GM19397 (cell line): ENCODE results near the gene SAMM50.
A peak's percentile ranks its signal among the peaks of the same experiment; 100 is the strongest.
"Not testable (repeated sequence)": the region's sequence is repeated elsewhere in the genome, so short reads cannot be mapped to it uniquely, and the experiment has no call there.

Experiments used
- ATAC-seq: cut with Tn5 transposase; IDR thresholded peaks from one replicate; pipeline ENCODE4 v1.9.1; 2021; ENCODE audit warnings: mild to moderate bottlenecking, moderate library complexity; ENCODE audit not compliant: unreplicated experiment

SAMM50 gene

DNA sequence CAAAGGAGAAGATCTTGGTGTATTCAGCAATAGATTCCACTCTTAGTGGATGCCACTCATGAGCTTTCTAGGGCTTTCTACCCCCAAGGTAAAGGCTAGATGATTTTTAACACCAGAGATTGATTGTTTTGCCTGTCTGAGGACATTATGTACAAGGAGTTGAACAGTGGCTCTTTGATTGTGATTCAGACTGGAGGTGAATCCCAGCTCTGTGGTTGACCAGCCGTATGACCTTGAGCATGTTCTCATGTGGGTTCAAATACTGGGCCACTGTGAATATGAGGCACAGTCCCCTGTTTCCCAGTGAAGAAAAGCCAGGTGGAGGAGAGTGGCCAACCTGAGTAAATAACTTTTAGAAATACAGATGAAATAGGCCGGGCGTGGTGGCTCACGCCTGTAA, 44.9 kb downstream of the SAMM50 start:
- ATAC-seq: no peak

DNA sequence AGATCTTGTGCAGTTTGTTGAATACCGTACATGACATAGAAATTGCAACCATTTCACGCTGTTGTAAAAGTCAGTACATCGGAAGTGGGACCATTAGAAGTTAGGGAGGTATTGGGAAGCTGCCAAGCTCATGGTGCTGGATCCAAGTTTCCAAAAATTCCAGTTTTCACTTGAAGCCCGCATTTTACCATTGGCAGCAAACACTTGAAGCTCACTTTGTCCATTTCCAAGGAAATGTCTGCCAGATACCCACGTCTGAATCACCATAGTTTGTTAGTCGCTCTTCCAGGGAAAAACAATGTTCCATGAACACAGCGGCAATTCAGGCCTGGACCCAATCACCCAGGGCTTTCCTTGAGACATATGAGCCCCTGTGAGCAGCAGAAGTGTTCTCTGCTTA, 46.3 kb downstream of the SAMM50 start:
- ATAC-seq: no peak

DNA sequence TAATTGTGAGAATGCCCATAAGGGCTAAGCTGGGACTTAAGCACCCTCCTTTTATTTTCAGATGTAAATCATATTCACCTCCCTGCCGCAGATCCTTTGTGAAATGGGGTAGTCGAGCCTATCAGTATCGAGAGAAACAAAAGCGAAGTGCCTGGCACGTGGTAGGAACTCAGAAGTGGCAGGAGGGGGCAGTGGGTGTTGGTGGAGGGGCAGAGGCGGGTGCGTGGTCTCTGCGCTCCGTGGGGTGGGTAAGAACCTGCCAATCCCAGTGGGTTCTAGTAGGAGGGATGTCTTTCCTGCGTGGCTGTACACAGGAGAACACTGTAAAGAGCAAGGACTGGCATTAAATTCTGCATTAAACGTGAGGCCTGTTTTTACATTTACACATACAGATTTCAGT, 47.1 kb downstream of the SAMM50 start:
- no peak for ATAC-seq

DNA sequence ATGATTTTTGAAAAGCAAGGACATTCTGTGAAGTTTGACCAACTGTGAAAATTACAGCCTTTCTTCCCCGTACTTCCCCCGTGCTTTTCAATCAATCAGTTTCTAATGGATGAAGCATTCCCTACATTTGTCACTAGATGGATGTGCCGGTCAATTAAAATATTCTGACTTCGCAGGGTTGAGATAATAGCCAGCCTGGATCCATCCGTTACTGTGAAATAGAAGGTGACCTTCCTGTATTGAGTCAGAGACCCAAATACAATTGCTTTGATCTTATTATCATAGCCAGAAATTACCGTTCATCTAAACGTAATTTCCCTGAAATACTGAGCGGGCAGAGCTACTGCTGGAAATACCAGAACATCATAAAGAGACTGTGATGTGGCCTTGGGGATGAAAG, 47.8 kb downstream of the SAMM50 start:
- no peak for ATAC-seq

DNA sequence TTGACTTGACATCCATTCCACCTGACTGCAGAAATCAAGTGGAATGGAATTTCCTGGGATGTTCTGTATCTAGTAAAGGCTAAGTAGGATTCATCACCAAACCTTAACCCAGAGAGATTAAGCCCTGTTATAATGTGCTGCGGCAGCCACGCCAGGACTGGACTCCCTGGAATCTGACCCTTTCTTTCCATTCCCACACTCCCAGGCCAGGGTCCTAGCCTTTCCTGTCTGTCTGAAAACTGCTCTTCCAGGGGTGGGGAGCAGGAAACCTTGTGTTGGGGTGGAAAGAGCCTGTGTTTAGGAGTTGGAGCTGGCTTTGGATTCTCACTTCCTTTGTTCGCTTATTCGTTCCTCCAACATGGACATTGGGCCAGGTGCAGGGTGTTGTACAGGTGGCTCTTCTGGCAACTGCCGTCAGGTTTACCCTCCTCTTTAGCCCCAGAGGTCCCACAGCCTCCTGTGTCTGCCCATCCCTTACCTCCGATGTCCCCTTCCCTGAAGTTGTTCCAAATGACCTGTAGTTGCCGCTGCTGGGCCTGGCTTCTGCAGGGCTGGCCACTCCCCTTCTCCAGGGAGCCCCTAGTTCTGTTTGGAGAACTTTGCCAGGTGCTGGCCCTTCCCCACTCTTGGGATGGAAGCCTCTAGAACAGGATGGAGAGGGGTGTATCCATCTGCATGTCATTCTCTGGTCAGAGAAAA, 48.3 kb downstream of the SAMM50 start:
- ATAC-seq: no peak

DNA sequence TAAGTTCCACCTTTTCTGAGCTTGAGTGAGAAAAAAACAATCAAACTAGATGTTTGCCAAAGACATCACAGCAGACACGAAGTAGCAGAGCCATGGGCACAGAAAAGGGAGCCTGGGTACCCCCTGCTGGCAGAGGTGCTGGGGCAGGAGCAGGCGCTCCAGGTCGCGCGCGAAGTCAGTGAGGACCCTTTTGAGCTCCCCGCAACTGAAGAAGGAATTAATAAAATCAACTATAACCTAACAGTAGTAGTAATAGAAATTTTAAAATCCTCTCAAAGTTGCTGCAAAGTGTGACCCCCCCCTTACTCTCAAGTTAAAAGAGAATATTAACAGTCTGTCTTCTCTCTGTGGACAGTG, 48.8 kb downstream of the SAMM50 start:
- no peak for ATAC-seq

DNA sequence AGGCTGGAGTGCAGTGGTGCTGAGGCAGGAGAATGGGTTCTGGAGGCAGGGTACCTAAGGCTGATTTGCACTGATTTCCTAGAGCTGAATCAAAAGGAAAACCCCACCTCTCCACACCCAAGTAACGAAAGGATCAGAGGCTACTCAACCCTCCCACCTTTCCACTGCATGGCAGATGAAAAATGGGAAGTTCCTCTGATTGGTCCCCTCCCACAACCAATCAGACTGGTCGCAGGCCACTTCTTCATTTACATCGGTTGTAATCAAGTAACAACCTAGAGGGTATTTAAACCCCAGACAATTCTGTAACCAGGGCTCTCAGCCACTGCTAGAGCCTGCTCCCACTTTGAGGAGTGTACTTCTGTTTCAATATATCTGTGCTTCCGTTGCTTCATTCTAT, 50.3 kb downstream of the SAMM50 start:
- no peak for ATAC-seq

DNA sequence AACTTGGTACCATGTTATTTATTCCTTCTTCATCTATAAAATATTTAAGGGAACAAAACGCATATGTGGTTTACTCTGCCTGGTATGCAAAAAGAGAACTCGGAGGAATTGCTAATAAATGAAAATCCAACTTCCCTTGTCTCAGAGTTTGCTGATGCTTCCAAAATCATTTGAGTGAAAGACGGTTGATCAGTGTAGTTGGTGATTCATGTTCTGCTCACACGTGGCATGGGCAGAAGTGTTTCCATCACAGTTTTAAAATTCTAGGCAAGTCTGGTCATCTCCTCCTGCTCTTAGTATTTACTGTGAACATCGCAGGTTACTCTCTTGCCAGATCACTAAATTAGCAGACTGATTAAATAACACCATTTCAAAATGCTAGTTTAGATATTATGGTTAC, 56.9 kb downstream of the SAMM50 start:
- ATAC-seq: no peak

DNA sequence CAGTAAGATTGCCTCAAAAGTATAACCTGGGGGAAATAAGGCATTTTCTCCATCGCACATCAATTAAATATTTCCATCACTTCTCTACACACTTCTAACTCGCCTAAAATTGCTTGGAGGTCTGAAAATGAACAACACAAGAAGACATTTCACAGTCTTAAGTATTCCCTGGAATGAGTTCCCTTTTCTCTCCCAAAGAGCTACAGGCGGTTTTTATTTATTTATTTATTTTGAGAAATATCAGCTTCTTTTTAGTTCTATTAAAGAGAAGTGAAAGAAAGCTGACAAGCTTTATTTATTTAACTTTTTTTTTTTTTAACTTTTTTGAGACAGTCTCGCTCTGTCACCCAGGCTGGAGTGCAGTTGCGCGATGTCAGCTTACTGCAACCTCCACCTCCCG, 57.3 kb downstream of the SAMM50 start:
- no peak for ATAC-seq

DNA sequence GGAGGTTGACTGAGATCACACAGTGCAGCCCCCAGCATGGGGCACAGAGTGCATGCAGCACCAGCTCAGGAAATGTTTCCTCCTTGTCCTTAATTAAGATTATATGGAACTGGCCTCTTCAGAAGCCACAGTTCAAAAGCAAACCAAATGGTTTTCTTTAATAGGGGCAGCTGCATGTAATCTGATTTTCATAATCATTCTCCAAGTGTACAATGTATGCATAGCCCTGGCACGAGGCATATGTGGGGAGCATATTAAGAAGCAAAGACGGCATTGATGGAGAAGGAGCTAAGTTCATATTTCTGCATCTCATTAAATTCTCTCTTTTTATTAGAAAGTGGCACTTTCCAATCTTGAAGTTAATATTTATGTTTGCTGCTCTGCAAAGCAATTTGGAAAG, 59.0 kb downstream of the SAMM50 start:
- no peak for ATAC-seq

DNA sequence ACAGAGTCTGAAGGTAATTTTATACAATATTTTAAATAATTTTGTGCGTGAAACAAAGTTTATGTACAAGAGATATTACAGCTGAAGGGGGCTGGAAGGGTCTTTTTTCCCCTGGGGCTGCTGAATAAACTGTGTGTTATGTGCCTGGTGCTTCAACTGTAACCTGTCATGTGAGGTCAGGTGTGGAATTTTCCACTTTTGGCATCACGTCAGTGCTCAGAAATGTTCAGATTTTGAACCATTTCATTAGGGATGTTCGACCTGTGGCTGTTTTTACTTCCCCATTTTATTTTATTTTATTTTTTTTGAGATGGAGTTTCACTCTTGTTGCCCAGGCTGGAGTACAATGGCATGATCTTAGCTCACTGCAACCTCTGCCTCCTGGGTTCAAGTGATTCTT, 61.3 kb downstream of the SAMM50 start:
- ATAC-seq: not testable (repeated sequence)

DNA sequence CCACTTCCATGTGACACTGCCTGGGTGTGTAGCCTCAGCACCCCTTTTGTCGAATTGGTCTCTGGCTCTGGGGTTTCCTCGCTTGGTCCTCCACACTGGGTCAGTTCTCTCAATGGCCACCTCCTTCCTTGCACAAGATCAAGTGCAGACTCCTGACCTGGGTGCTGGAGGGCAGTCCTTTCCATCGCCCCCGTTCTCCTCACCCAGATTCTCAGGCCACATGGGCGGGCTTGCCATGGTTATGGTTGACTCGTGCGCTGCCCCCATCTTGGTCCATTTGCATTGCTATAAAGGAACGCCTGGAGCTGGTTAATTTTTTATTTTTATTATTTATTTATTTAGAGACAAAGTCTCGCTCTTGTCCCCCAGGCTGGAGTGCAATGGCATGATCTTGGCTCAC, 63.4 kb downstream of the SAMM50 start:
- ATAC-seq: no peak

DNA sequence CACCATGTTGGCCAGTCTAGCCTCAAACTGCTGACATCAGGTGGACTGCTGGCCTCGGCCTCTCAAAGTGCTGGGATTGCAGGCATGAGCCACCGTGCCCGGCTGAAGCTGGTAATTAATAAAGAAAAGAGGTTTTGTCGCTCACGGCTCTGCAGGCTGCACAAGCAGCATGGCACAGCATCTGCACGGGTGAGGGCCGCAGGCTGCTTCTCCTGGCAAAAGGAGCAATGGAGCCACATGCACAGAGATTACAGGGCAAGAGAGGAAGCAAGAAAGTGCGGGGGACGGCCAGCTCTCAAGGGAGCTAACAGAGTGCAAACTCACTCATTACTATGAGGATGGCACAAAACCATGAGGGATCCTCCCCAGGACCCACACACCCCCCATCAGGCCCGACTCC, 64.2 kb downstream of the SAMM50 start:
- no peak for ATAC-seq

DNA sequence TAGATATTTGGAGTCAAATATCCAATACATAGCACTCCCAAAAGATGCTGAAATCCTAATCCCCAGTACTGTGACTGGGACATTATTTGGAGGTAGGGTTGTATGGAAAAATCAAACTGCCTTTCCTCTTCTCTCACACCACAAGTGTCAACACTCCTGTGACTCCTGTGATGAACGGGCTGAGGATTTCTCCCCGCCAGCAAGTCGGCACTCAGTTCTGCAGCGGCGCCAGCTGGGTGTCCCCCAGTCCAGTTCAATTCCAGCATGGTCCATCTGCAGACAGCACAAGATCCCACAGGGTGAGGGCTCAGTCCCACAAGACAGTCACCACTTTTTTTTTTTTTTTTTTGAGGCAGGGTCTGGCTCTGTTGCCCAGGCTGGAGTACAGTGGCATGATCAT, 64.6 kb downstream of the SAMM50 start:
- ATAC-seq: no peak

DNA sequence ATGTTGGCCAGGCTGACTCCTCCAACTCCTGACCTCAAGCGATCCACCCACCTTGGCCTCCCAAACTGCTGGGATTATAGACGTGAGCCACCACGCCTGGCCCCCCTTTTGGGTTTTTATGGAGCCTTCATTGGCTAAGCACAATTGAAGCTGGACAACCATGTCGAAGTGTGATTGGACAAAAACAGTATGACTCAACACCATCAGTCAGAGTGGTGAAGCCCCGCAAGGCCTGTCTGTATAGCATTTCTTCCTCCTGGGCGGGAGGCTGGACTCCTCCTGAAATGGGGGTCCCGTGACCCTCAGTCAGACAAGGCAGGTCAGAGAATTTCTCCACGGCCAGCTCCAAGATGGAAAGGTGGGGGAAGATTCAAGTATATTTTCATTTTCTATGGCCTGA, 65.7 kb downstream of the SAMM50 start:
- ATAC-seq: no peak

DNA sequence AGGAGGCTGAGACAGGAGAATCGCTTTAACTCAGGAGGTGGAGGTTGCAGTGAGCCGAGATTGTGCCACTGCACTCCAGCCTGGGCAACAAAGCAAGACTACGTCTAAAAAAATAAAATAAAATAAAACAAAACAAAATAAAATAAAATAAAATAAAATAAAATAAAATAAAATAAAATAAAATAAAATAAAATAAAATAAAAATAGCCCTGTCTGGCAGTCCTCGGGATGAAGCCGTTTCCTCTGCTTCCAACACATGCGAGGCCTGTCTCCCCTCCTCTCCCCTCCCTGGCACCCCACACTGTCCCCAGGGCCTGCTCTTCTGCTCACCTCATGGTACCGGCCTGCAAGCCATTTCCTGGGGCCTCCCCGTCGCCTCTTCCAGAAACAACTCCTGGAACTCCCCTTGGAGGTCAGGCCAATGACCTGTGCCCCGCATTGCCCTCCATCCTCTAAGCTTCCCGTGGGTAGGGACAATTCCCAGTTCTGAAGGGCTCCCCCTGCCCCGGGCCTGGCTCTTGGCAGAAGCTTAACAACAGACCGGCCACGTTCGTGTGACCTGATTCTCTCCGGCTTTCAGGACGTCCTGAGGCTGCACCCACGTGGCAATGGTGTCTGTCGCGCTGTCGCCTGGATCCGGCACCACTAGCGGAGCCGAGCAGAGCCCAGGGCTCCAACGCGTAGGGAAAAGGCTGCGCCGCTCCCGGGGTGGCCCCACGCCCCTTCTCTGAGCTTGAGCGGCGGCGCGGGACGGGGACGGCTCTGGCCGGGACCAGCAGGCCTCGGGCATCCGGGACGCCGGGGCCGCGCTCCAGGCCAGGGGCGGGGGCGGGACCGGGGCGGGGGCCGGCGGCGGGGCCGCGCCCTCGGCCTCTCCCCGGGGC, 68.4 kb downstream of the SAMM50 start:
- no peak for ATAC-seq

DNA sequence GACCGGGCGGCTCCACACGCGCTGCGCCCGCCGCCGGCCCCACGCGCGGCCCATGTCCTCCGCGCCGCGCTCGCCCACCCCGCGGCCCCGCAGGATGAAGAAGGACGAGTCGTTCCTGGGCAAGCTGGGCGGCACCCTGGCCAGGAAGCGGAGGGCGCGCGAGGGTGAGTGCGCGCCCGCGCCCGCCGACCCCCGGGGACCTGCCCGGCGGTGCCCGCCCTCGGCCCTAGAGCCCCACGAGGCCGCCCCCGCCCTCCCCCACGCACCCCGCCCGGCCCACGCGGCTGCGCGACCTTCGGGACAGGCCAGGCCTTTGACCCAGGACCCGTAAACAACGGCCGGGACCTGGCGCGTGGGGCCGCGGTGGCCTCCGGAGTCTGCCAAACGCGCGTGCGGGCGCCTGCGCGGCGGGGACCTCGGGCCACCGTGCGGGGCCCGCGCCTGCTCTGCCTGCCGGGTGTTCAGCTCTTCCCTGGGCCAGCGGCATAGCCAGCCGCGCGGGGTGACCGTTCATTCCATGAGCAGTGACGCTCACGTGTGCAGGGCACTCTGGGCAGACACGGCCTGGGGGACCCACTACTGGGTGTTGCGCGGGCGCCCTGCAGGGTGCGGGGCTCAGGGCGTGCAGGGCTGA, 69.2 kb downstream of the SAMM50 start, which contains the start of gene PARVB:
TSS of gene PARVB (plus strand) at position 15 of the 634 bp plus-strand sequence. CDS start at position 53, 38 bp downstream.
- ATAC-seq: no peak

DNA sequence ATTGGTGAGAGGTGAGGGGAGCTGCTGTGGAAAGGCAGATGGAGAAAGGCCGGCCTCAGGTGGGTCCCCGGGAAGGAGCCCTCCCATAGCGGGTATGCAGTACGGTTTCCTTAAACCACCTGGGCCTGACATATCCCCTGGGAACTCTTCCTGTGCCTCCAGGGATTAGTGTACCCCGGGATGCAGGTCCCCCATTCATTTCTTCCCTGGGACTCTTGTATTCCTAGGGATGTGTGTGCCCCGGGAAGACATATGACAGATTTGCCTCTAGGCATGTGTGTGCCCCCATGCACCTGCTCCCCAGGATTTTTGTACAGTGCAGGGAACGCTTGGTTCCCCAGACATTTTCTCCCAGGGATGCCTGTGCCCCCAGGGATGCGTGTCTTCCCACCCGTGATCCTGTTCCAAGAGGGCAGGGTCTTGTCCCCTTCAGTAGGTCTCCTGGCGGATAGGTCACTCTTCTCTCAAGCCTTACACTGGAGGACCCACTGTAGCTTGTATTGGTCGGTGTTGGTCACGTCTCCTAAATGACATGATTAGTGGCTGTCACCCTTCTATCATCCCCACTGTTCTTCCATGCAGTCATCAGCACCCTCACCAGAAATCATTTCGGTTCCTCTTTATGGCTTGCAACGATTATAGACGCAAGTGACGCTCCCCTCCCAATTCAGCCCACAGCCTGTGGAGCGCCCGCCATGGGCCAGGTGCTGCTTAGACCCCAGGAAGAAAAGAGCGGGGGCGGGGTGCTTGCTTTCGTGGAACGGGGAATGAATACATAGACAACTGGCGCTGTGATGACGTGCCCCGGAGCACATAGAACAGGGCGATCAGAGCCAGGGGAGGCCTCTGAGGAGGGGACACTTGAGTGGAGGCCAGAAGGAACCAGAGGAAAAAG, 70.2 kb downstream of the SAMM50 start:
- ATAC-seq: peak; percentile 42

DNA sequence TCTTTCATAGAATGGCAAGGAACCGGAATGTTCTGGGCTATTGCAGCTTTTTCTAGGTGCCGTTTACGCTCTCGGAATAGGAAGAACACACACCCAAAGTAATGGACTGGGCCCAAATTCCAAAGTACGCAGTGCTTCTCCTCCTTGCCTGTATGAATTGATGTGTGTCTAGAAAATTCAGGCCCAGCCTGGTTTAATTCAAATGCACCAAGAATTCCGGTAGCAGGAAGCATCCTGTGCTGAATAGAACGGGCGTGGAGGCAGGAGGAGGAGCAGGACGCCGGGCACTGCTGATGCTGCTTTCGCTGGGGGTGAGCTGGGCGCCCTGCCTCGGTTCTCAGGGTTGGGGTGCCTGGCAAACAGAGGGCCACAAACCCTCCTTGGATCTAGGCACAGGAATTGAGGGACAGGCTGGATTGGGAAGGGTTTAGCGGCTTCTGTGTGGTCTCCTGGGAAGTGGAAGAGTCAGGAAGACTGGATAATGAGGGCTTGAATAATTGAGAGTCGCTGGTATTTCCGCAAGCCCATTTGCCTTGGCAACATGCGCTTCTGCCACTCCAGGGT, 70.9 kb downstream of the SAMM50 start:
- ATAC-seq: no peak
